ENCODE data around the gene POLG2. TPM values are rescaled to one million over a fixed set of nuclear protein-coding genes. Genes with fewer than 3 reads are reported as not detected.
A peak's percentile ranks its signal among the peaks of the same experiment; 100 is the strongest.

POLG2 gene
- polyA plus RNA-seq (2011; rRNA removed) (6.6 and 9.2 TPM in 2 replicates), polyA minus RNA-seq (2011; rRNA and poly(A)+ RNA removed) (7.4 and 8.0 TPM in 2 replicates)

GRCh38 chr17:64496786-64497564, at the start of gene POLG2:
POLG2 (minus strand) TSS chr17:64497054; CDS start chr17:64496968, 86 bp downstream.
- CTCF ChIA-PET = interaction anchor here (0.6 to 11.8 kb wide), 3 partner anchors 78 to 240 kb away, joined by 3 to 236 read pairs (median 7); no protein-coding TSS in a partner anchor
- TF ChIP-seq CTCF (IDR thresholded peaks at IDR 0.05; ENCODE audit: low read depth, low read length) = peak; percentile 65
- DNase-seq (ENCODE audit: low read depth, low spot score) = peak; percentile 86
- H3K27ac ChIP-seq (ENCODE audit: low read depth, low read length) = peak within 1 kb of the TSS; percentile 81
- no peaks in the 10 kb centered on the region for H3K27me3 ChIP-seq (ENCODE audit: control insufficient read depth, insufficient read depth, low read length)
- no peaks in the 10 kb centered on the region for H3K9me3 ChIP-seq (ENCODE audit: control insufficient read depth, insufficient read depth, low read length)
- POLR2A ChIA-PET = interaction anchor here (0.5 to 2.3 kb wide), 7 partner anchors 9 to 154 kb away, joined by 3 to 77 read pairs (median 3); partner anchors contain the start of genes CEP95 and DDX5
- peak within 1 kb of the TSS; percentile 86 for H3K4me3 ChIP-seq (ENCODE audit: low read depth, low read length)

DNA sequence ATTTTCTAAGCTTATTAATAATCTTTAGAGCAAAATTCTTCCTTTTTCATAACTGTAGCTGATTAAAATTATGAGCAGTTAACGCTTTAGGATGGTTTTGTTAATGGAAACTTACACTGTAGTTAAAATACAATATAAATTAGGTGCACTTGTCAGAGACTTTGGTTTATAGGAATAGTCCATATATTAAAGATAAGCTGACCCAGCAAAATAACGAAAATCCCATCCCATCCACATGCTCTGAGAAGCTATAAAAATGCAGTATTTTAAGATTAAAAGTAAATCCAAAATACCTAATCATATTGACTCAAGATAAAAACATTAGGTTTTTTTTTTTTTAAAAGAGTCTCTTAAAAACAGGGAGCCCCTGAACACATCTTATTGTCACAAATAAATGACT, 47.9 kb upstream of the POLG2 start:
- POLR2A ChIA-PET = interaction anchor here (1.2 kb wide), 1 partner anchor 38 kb away, joined by 3 read pairs; the partner anchor contains the start of gene CEP95
- TF ChIP-seq CTCF (IDR thresholded peaks at IDR 0.05; ENCODE audit: low read depth, low read length) = no peak
- DNase-seq (ENCODE audit: low read depth, low spot score) = no peak
- H3K27ac ChIP-seq (ENCODE audit: low read depth, low read length) = no peak overlapping the region
- H3K9me3 ChIP-seq (ENCODE audit: control insufficient read depth, insufficient read depth, low read length) = no peaks in the 10 kb centered on the region
- H3K27me3 ChIP-seq (ENCODE audit: control insufficient read depth, insufficient read depth, low read length) = no peaks in the 10 kb centered on the region
- H3K4me3 ChIP-seq (ENCODE audit: low read depth, low read length) = no peak overlapping the region
- CTCF ChIA-PET = interaction anchor here (0.6 to 1.6 kb wide), 4 partner anchors 15 to 125 kb away, joined by 3 to 6 read pairs (median 4); partner anchors contain the start of gene CEP95

DNA sequence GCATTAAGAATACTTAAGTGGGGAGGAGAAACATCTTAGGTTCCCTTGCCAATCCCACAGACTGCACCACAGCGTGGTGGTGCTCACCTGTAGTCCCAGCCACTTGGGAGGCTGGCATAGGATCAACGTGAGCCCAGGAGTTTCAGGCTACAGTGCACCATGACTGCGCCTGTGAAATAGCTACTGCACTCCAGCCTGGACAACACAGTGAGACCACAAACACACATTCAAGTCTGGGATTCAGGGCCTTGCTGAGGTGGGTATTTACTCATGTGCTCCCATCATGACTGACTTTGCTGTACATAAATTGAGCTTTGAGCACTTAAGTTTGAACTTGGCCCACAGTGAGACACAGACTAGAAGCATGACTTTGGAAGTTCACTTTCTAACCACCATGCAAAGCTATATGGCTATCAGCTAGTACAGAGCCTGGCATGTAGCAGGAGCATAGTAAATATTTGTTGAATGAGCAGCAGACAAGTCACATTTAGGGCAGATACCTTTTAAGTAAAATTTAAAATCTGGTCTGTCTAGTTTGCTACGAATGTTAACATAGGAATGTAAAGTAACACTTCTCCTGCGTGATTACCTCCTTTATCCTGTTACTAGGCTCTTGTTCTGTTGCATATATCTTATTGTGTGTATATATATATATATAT, 43.4 kb upstream of the POLG2 start:
- H3K9me3 ChIP-seq (ENCODE audit: control insufficient read depth, insufficient read depth, low read length) = no peaks in the 10 kb centered on the region
- H3K4me3 ChIP-seq (ENCODE audit: low read depth, low read length) = no peak overlapping the region
- no peak for TF ChIP-seq CTCF (IDR thresholded peaks at IDR 0.05; ENCODE audit: low read depth, low read length)
- no peaks in the 10 kb centered on the region for H3K27me3 ChIP-seq (ENCODE audit: control insufficient read depth, insufficient read depth, low read length)
- DNase-seq (ENCODE audit: low read depth, low spot score) = no peak
- no peak overlapping the region for H3K27ac ChIP-seq (ENCODE audit: low read depth, low read length)
- ChIA-PET CTCF (no interaction called here), POLR2A (no interaction called here)

DNA sequence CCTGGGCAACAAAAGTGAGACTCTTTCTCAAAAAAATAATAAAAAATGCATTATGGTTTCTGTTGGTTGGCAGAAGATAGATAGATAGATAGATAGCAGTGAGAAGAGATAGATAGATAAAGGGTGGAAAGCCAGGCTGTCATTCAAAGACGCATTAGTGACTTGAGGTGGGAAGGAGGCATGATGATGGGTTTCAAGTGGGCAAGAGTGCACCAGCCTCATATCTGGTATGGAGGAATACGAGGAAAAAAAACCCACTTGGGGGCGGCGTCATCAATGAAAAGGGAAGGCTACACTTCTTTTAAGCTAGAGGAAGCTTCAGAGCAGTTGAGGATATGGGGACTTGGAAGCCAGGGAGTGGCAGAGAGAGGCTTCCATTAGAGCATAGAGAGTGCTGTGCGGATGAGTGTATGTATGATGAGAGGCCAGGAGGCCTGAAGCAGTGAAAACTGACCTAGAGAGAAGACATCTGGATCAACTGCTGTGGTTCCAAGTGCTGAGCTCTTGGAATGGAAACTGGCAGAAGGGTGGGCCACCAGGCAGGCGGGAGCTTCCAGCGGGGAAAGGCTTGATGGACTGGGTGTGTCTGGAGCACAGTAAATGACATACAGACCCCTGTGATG, 41.8 kb upstream of the POLG2 start:
- no peaks in the 10 kb centered on the region for H3K9me3 ChIP-seq (ENCODE audit: control insufficient read depth, insufficient read depth, low read length)
- H3K4me3 ChIP-seq (ENCODE audit: low read depth, low read length) = no peak overlapping the region
- CTCF ChIA-PET = no interaction called here
- H3K27me3 ChIP-seq (ENCODE audit: control insufficient read depth, insufficient read depth, low read length) = no peaks in the 10 kb centered on the region
- TF ChIP-seq CTCF (IDR thresholded peaks at IDR 0.05; ENCODE audit: low read depth, low read length) = no peak
- H3K27ac ChIP-seq (ENCODE audit: low read depth, low read length) = peak overlapping the region; percentile 32
- POLR2A ChIA-PET = no interaction called here
- no peak for DNase-seq (ENCODE audit: low read depth, low spot score)
